ENCODE results near the gene KLHL29.
A peak's percentile ranks its signal among the peaks of the same experiment; 100 is the strongest.

The KLHL29 gene

GRCh38 chr2:23682481-23682880 lies 297.5 kb downstream of the KLHL29 start:
- DNase-seq = no peak
- no peak overlapping the region for H3K4me3 ChIP-seq (ENCODE audit: low read depth, low read length)
- no peak overlapping the region for H2BK12ac ChIP-seq (ENCODE audit: low read length)
- H3K9ac ChIP-seq (ENCODE audit: low read length) = no peak overlapping the region
- no CpG with 5 or more reads among the region's 11 CpGs for WGBS (ENCODE audit: extremely low coverage, insufficient coverage, insufficient read length)
- H3K36me3 ChIP-seq (ENCODE audit: control insufficient read depth in 1 of 2, insufficient read depth in 2 of 2, low read length in 2 of 2) = peaks cover 2 to 4% of the 10 kb centered on the region in 2 experiments
- peaks cover 2% of the 10 kb centered on the region for H3K9me3 ChIP-seq (ENCODE audit: insufficient read depth, low read depth, low read length)
- no peaks in the 10 kb centered on the region for H3K4me1 ChIP-seq (ENCODE audit: control insufficient read depth in 1 of 2, insufficient read depth in 2 of 2, low read length in 2 of 2)
- H2AFZ ChIP-seq (ENCODE audit: insufficient read depth, low read length, poor library complexity) = no peak overlapping the region
- no peaks in the 10 kb centered on the region for H3K79me1 ChIP-seq (ENCODE audit: low read length)
- H2BK120ac ChIP-seq (ENCODE audit: insufficient read depth, low read length, poor library complexity) = no peak overlapping the region
- H3K4me2 ChIP-seq (ENCODE audit: low read length) = no peak overlapping the region
- H3K79me2 ChIP-seq (ENCODE audit: control insufficient read depth, insufficient read depth, low read length, poor library complexity) = no peaks in the 10 kb centered on the region
- no peak overlapping the region for H3K18ac ChIP-seq (ENCODE audit: low read length)
- H3K23ac ChIP-seq (ENCODE audit: low read length) = no peak overlapping the region
- H3K14ac ChIP-seq (ENCODE audit: low read length) = no peak overlapping the region
- no peak overlapping the region for H3K27ac ChIP-seq (ENCODE audit: low read depth, low read length)
- H3K27me3 ChIP-seq (ENCODE audit: insufficient read depth, low read length) = no peaks in the 10 kb centered on the region
- H4K8ac ChIP-seq (ENCODE audit: low read depth, low read length) = no peak overlapping the region
- H4K12ac ChIP-seq (ENCODE audit: low read depth, low read length) = no peak overlapping the region
- no peak overlapping the region for H2AK5ac ChIP-seq (ENCODE audit: low read length)
- no peak overlapping the region for H3K4ac ChIP-seq (ENCODE audit: low read depth, low read length)
- H4K91ac ChIP-seq (ENCODE audit: low read depth, low read length) = no peak overlapping the region
- no peak overlapping the region for H2BK5ac ChIP-seq (ENCODE audit: low read depth, low read length, poor library complexity)

GRCh38 chr2:23683001-23683400 lies 298.0 kb downstream of the KLHL29 start:
- no peak overlapping the region for H3K18ac ChIP-seq (ENCODE audit: low read length)
- no peak overlapping the region for H2BK5ac ChIP-seq (ENCODE audit: low read depth, low read length, poor library complexity)
- no peak overlapping the region for H2BK12ac ChIP-seq (ENCODE audit: low read length)

DNA sequence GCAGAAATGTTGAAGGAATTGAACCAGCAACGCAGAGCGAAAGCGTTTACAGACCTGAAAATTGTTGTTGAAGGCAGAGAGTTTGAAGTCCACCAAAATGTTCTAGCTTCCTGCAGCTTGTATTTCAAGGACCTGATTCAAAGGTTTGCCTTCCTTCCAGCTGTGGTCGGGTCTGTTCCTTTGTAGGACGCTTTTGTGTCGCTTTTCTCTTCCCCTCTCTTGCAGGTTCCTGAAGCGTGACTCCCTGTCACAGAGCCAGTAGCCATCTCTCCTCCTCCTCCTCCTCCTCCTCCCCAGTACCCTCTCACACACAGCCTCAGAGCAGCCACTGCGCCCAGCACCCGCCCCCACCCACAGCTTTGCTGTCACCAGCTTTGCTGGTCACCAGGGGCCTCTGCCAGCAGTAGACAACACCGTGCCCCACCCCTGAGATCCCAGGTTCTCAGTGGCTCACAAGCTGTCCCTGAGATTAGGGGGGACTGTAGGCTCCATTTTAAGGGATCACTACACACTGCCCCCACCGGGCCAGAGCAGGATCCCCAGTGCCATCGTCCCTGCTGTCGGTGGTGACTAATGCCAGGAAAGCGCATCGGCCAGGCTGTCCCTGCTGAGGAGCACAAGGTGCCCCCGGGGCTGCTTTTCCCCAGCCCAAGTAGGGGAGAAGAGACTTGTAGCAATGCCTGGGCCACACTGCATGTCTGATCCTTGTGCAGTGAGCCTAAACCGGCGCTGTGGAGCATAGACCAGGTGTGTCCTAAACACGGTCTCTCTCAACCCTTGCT lies 299.6 kb downstream of the KLHL29 start:
- Histone ChIP-seq H4K8ac (ENCODE audit: low read depth, low read length) (no peak overlapping the region), H3K4me3 (ENCODE audit: low read depth, low read length) (peak overlapping the region; percentile 12), H3K4me1 (ENCODE audit: control insufficient read depth in 1 of 2, insufficient read depth in 2 of 2, low read length in 2 of 2) (no peaks in the 10 kb centered on the region), H3K9me3 (ENCODE audit: insufficient read depth, low read depth, low read length) (no peaks in the 10 kb centered on the region), H3K9ac (ENCODE audit: low read length) (no peak overlapping the region), H3K27ac (ENCODE audit: low read depth, low read length) (no peak overlapping the region), H2BK5ac (ENCODE audit: low read depth, low read length, poor library complexity) (no peak overlapping the region), H3K27me3 (ENCODE audit: insufficient read depth, low read length) (no peaks in the 10 kb centered on the region), H3K4ac (ENCODE audit: low read depth, low read length) (no peak overlapping the region), H2BK12ac (ENCODE audit: low read length) (no peak overlapping the region), H2AFZ (ENCODE audit: insufficient read depth, low read length, poor library complexity) (no peak overlapping the region), H3K79me1 (ENCODE audit: low read length) (no peaks in the 10 kb centered on the region), H4K12ac (ENCODE audit: low read depth, low read length) (no peak overlapping the region), H3K36me3 (ENCODE audit: control insufficient read depth in 1 of 2, insufficient read depth in 2 of 2, low read length in 2 of 2) (peaks cover 2 to 7% of the 10 kb centered on the region in 2 experiments), H3K4me2 (ENCODE audit: low read length) (no peak overlapping the region), H2AK5ac (ENCODE audit: low read length) (no peak overlapping the region), H3K14ac (ENCODE audit: low read length) (no peak overlapping the region), H3K79me2 (ENCODE audit: control insufficient read depth, insufficient read depth, low read length, poor library complexity) (no peaks in the 10 kb centered on the region), H2BK120ac (ENCODE audit: insufficient read depth, low read length, poor library complexity) (no peak overlapping the region), H3K18ac (ENCODE audit: low read length) (no peak overlapping the region), H3K23ac (ENCODE audit: low read length) (no peak overlapping the region), H4K91ac (ENCODE audit: low read depth, low read length) (no peak overlapping the region)
- no CpG with 5 or more reads among the region's 19 CpGs for WGBS (ENCODE audit: extremely low coverage, insufficient coverage, insufficient read length)
- DNase-seq = no peak

More at GRCh38 chr2:23683001-23683400, 298.0 kb downstream of the KLHL29 start:
- H2AK5ac ChIP-seq (ENCODE audit: low read length) = no peak overlapping the region
- no peak overlapping the region for H3K4ac ChIP-seq (ENCODE audit: low read depth, low read length)
- no peaks in the 10 kb centered on the region for H3K4me1 ChIP-seq (ENCODE audit: control insufficient read depth in 1 of 2, insufficient read depth in 2 of 2, low read length in 2 of 2)
- no peak overlapping the region for H4K91ac ChIP-seq (ENCODE audit: low read depth, low read length)
- no peak overlapping the region for H4K12ac ChIP-seq (ENCODE audit: low read depth, low read length)
- no peaks in the 10 kb centered on the region for H3K79me1 ChIP-seq (ENCODE audit: low read length)
- H3K14ac ChIP-seq (ENCODE audit: low read length) = no peak overlapping the region
- no peak overlapping the region for H3K27ac ChIP-seq (ENCODE audit: low read depth, low read length)
- H3K79me2 ChIP-seq (ENCODE audit: control insufficient read depth, insufficient read depth, low read length, poor library complexity) = no peaks in the 10 kb centered on the region
- H3K23ac ChIP-seq (ENCODE audit: low read length) = no peak overlapping the region
- no CpG with 5 or more reads among the region's 7 CpGs for WGBS (ENCODE audit: extremely low coverage, insufficient coverage, insufficient read length)
- peaks cover 2 to 6% of the 10 kb centered on the region in 2 experiments for H3K36me3 ChIP-seq (ENCODE audit: control insufficient read depth in 1 of 2, insufficient read depth in 2 of 2, low read length in 2 of 2)
- H2AFZ ChIP-seq (ENCODE audit: insufficient read depth, low read length, poor library complexity) = no peak overlapping the region
- peaks cover 2% of the 10 kb centered on the region for H3K9me3 ChIP-seq (ENCODE audit: insufficient read depth, low read depth, low read length)
- no peak overlapping the region for H3K4me2 ChIP-seq (ENCODE audit: low read length)
- H3K9ac ChIP-seq (ENCODE audit: low read length) = no peak overlapping the region
- no peak overlapping the region for H4K8ac ChIP-seq (ENCODE audit: low read depth, low read length)
- H3K27me3 ChIP-seq (ENCODE audit: insufficient read depth, low read length) = no peaks in the 10 kb centered on the region
- no peak overlapping the region for H2BK120ac ChIP-seq (ENCODE audit: insufficient read depth, low read length, poor library complexity)
- H3K4me3 ChIP-seq (ENCODE audit: low read depth, low read length) = no peak overlapping the region
- DNase-seq = no peak

- H4K8ac ChIP-seq (ENCODE audit: low read depth, low read length) = no peak overlapping the region
- peaks cover 2 to 7% of the 10 kb centered on the region in 2 experiments for H3K36me3 ChIP-seq (ENCODE audit: control insufficient read depth in 1 of 2, insufficient read depth in 2 of 2, low read length in 2 of 2)
- no peaks in the 10 kb centered on the region for H3K9me3 ChIP-seq (ENCODE audit: insufficient read depth, low read depth, low read length)
- no peak for DNase-seq
- H3K9ac ChIP-seq (ENCODE audit: low read length) = no peak overlapping the region
- no peak overlapping the region for H3K4me2 ChIP-seq (ENCODE audit: low read length)
- no peaks in the 10 kb centered on the region for H3K27me3 ChIP-seq (ENCODE audit: insufficient read depth, low read length)
- no peak overlapping the region for H2BK120ac ChIP-seq (ENCODE audit: insufficient read depth, low read length, poor library complexity)
- no peak overlapping the region for H3K18ac ChIP-seq (ENCODE audit: low read length)
- no peak overlapping the region for H3K14ac ChIP-seq (ENCODE audit: low read length)
- H3K4ac ChIP-seq (ENCODE audit: low read depth, low read length) = no peak overlapping the region
- no peak overlapping the region for H2AFZ ChIP-seq (ENCODE audit: insufficient read depth, low read length, poor library complexity)
- H2BK5ac ChIP-seq (ENCODE audit: low read depth, low read length, poor library complexity) = no peak overlapping the region
- H3K79me1 ChIP-seq (ENCODE audit: low read length) = no peaks in the 10 kb centered on the region
- no peak overlapping the region for H2AK5ac ChIP-seq (ENCODE audit: low read length)
- no peak overlapping the region for H3K27ac ChIP-seq (ENCODE audit: low read depth, low read length)
- no peak overlapping the region for H4K91ac ChIP-seq (ENCODE audit: low read depth, low read length)
- H3K23ac ChIP-seq (ENCODE audit: low read length) = no peak overlapping the region
- no peaks in the 10 kb centered on the region for H3K79me2 ChIP-seq (ENCODE audit: control insufficient read depth, insufficient read depth, low read length, poor library complexity)
- H3K4me3 ChIP-seq (ENCODE audit: low read depth, low read length) = no peak overlapping the region
- H4K12ac ChIP-seq (ENCODE audit: low read depth, low read length) = no peak overlapping the region
- no peak overlapping the region for H2BK12ac ChIP-seq (ENCODE audit: low read length)
- WGBS (ENCODE audit: extremely low coverage, insufficient coverage, insufficient read length) = no CpG with 5 or more reads among the region's 12 CpGs
- peaks cover 4 to 5% of the 10 kb centered on the region in 2 experiments for H3K4me1 ChIP-seq (ENCODE audit: control insufficient read depth in 1 of 2, insufficient read depth in 2 of 2, low read length in 2 of 2)
Measured at GRCh38 chr2:23685181-23685580, 300.2 kb downstream of the KLHL29 start.
